Breast epithelium (tissue), 3 donors: Measurements from ENCODE around the gene IQGAP2.

Experiments used
- CTCF ChIP-seq, 3 donors: fragments of 450-650 bp; IDR thresholded peaks; one replicate each; pipeline ENCODE4 v1.5.1; 2016 to 2017; ENCODE audit warnings: antibody characterized with exemption in 3 of 3, mild to moderate bottlenecking in 3 of 3, moderate library complexity in 3 of 3
- POLR2A ChIP-seq: fragments of 450-650 bp; IDR thresholded peaks from one replicate; pipeline ENCODE4 v1.6.1; 2016; ENCODE audit warnings: antibody characterized with exemption, mild to moderate bottlenecking, moderate library complexity

GRCh38 chr5:76378355-76378754, 24.7 kb upstream of the IQGAP2 start:
- TF ChIP-seq POLR2A = no peak
- no peak for TF ChIP-seq CTCF (IDR thresholded peaks at IDR 0.05)
